G401.6 (cell line): Measurements from ENCODE around the gene CMBL.
A peak's percentile ranks its signal among the peaks of the same experiment; 100 is the strongest.
"Not testable (repeated sequence)": the region's sequence is repeated elsewhere in the genome, so short reads cannot be mapped to it uniquely, and the experiment has no call there.

ENCODE experiments used
- FAIRE-seq: peaks from 2 replicates; lab custom pipeline; 2012; peaks lifted over from hg19 to GRCh38; lab: Jason Lieb, UNC

Gene CMBL

GRCh38 chr5:10257870-10258269 lies 49.8 kb downstream of the CMBL start:
- FAIRE-seq, result no peak

- FAIRE-seq, result no peak
These were observed 53.0 kb downstream of the CMBL start for GRCh38 chr5:10254686-10255085.

- no peak for FAIRE-seq
These were observed 54.3 kb downstream of the CMBL start for GRCh38 chr5:10253390-10253789.

GRCh38 chr5:10251405-10251804 lies 56.3 kb downstream of the CMBL start:
- FAIRE-seq, result no peak

GRCh38 chr5:10250806-10251276 lies 56.9 kb downstream of the CMBL start:
- no peak for FAIRE-seq

GRCh38 chr5:10249948-10250805 lies 57.5 kb downstream of the CMBL start, which contains the start of gene CCT5:
Gene CCT5, plus strand, starts transcription at chr5:10250280. Its CDS starts 61 bp downstream, at chr5:10250341.
- peak; percentile 53 for FAIRE-seq

- no peak for FAIRE-seq
These were observed 59.1 kb downstream of the CMBL start for GRCh38 chr5:10248378-10249260.

GRCh38 chr5:10247217-10247616 lies 60.5 kb downstream of the CMBL start:
- not testable (repeated sequence) for FAIRE-seq

- no peak for FAIRE-seq
These were observed 60.9 kb downstream of the CMBL start for GRCh38 chr5:10246761-10247160.

GRCh38 chr5:10244342-10244944 lies 63.3 kb downstream of the CMBL start:
- FAIRE-seq, result no peak

- no peak for FAIRE-seq
These were observed 64.0 kb downstream of the CMBL start for GRCh38 chr5:10243660-10244240.

GRCh38 chr5:10235350-10235749 lies 72.4 kb downstream of the CMBL start:
- FAIRE-seq, result no peak

GRCh38 chr5:10233505-10233904 lies 74.2 kb downstream of the CMBL start:
- FAIRE-seq, result no peak

- FAIRE-seq, result no peak
These were observed 74.7 kb downstream of the CMBL start for GRCh38 chr5:10233011-10233410.

GRCh38 chr5:10232386-10232785 lies 75.3 kb downstream of the CMBL start:
- FAIRE-seq, result no peak

- FAIRE-seq, result no peak
These were observed 78.2 kb downstream of the CMBL start for GRCh38 chr5:10229306-10230048.

GRCh38 chr5:10228288-10228687 lies 79.4 kb downstream of the CMBL start:
- no peak for FAIRE-seq
